Measurements from ENCODE around the gene IL6R. TPM values are rescaled to one million over a fixed set of nuclear protein-coding genes. Genes with fewer than 3 reads are reported as not detected.

The IL6R gene
- total RNA-seq, 1 donor from 2014 or later, result 6.7 TPM

- Histone ChIP-seq H3K4me1 (peaks cover 0 to 13% of the 10 kb centered on the region in 2 donors), H3K27me3 (no peaks in the 10 kb centered on the region), H3K4me3 (peak overlapping the region in 1 of 2 donors; percentile 73), H3K27ac (peak overlapping the region in 1 of 2 donors; percentile 94), H3K9me3 (no peaks in the 10 kb centered on the region), H3K36me3 (no peaks in the 10 kb centered on the region)
- intact Hi-C loops (cut with DNase I), result no loop called here
- DNase-seq (ENCODE audit: low spot score in 2 of 2), result no peak
- no peak for TF ChIP-seq CTCF (IDR thresholded peaks at IDR 0.05)
Observed at GRCh38 chr1:154408174-154408777, 3.1 kb downstream of the IL6R start.

GRCh38 chr1:154410185-154410827 lies 5.2 kb downstream of the IL6R start:
- intact Hi-C loops (cut with DNase I), result no loop called here
- no peak for DNase-seq (ENCODE audit: low spot score in 2 of 2)
- Histone ChIP-seq H3K27me3 (no peaks in the 10 kb centered on the region), H3K36me3 (no peaks in the 10 kb centered on the region), H3K9me3 (no peaks in the 10 kb centered on the region), H3K27ac (no peak overlapping the region), H3K4me3 (no peak overlapping the region), H3K4me1 (peaks cover 0 to 7% of the 10 kb centered on the region in 2 donors)
- TF ChIP-seq CTCF (IDR thresholded peaks at IDR 0.05), result no peak

GRCh38 chr1:154411525-154411924 lies 6.4 kb downstream of the IL6R start:
- Histone ChIP-seq H3K36me3 (no peaks in the 10 kb centered on the region), H3K27me3 (no peaks in the 10 kb centered on the region), H3K4me1 (peaks cover 0 to 4% of the 10 kb centered on the region in 2 donors), H3K4me3 (no peak overlapping the region), H3K9me3 (no peaks in the 10 kb centered on the region), H3K27ac (no peak overlapping the region)
- DNase-seq (ENCODE audit: low spot score in 2 of 2), result no peak
- no peak for TF ChIP-seq CTCF (IDR thresholded peaks at IDR 0.05)
- intact Hi-C loops (cut with DNase I), result no loop called here

GRCh38 chr1:154413177-154413783 lies 8.1 kb downstream of the IL6R start:
- no peaks in the 10 kb centered on the region for H3K36me3 ChIP-seq
- intact Hi-C loops (cut with DNase I), result no loop called here
- no peaks in the 10 kb centered on the region for H3K9me3 ChIP-seq
- no peak overlapping the region for H3K27ac ChIP-seq
- H3K4me1 ChIP-seq, result peaks cover 4 to 5% of the 10 kb centered on the region in 2 donors
- DNase-seq (ENCODE audit: low spot score in 2 of 2), result no peak
- no peak overlapping the region for H3K4me3 ChIP-seq
- H3K27me3 ChIP-seq, result no peaks in the 10 kb centered on the region
- TF ChIP-seq CTCF (IDR thresholded peaks at IDR 0.05), result no peak

GRCh38 chr1:154414606-154415005 lies 9.5 kb downstream of the IL6R start:
- TF ChIP-seq CTCF (IDR thresholded peaks at IDR 0.05), result no peak
- intact Hi-C loops (cut with DNase I), result no loop called here
- H3K9me3 ChIP-seq, result no peaks in the 10 kb centered on the region
- no peaks in the 10 kb centered on the region for H3K27me3 ChIP-seq
- H3K36me3 ChIP-seq, result no peaks in the 10 kb centered on the region
- H3K4me1 ChIP-seq, result peaks cover 15 to 17% of the 10 kb centered on the region in 2 donors
- H3K27ac ChIP-seq, result no peak overlapping the region
- H3K4me3 ChIP-seq, result no peak overlapping the region
- DNase-seq (ENCODE audit: low spot score in 2 of 2), result peak in 1 of 2 donors; percentile 60
